Activated T-helper 1 cell treated with Interleukin-2 at 50 U/mL for 16 hours (primary cell): ENCODE results near the gene B9D2.

Source experiments
- DNase-seq: peaks from one replicate; pipeline ENCODE4 v3.0.0-alpha.2; 2020; ENCODE audit warnings: low read depth

The B9D2 gene

DNA sequence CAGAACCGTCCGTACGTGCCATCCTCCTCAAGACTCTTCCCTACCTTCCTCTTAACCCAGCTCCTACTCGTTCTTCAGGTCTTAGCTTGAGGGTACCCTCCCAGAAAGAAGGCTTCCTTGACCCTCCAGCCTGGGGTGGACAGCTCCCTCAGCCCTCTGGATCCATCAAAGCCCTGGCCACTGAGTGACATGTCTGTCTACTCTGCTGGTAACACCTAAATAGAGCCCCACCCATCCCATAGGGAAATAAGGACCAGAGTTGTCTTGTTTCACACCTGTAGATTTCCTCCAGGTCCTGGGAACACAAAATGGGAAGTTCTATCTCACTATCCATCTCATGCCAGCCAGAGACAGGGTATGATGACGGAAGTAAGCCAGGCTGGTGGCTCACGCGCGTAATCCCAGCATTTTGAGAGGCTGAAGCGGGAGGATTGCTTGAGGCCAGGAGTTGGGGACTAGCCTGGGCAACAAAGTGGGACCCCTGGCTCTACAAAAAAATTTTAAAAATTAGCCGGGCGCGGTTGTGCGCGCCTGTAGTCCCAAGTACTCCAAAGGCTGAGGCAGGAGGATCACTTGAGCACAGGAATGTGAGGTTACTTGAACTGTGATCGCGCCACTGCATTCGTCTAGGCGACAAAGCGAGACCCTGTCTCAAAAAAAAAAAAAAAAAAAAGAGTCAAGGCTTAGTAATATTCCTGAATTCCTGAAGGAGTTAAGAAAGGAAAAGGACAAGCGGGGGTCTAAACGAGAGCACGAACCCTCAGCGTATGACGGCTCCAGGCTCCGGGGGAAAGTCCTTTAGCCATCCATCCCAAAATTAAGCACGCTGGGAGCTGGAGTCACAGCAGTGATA, 54.5 kb downstream of the B9D2 start:
- no peak for DNase-seq

DNA sequence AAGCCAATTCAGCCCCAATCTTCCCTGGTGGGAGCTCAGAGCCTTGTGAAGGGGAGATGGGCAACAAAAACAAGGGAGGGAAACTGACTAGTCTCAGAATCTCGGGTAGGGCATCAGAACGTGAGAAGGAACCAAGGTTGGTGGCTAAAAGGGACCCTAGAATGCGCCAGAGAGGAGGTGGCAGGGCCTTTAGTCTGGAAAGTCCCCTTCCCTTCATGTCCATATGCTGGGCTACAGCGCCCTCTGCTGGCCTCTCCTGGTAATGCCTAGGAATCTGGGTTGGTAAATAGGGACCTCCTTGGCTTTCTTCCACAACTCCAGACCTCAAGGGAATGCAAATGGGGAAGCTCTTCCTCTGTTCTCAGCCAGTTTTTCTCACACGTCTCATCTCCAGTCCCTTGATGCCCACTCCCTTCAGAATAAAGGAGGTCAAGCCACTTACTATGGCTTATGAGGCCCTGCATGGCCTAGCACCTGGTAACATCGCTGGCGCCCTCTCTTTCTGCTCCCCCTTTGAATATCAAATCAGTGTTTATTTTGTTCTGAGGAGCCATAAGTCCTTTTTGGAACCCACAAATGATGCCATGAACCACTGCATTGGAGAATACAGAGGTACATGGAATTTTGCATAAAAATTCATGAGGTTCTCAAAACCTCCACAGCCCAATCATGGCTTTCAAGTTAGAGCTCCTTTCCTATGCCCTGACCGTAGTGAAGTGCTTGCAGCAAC, 55.3 kb downstream of the B9D2 start:
- DNase-seq: peak; percentile 85

- no peak for DNase-seq
Measured at GRCh38 chr19:41307954-41308449, 55.9 kb downstream of the B9D2 start.

GRCh38 chr19:41307090-41307875, 56.7 kb downstream of the B9D2 start:
- DNase-seq: no peak

- DNase-seq: no peak
Measured at GRCh38 chr19:41305927-41306793, 57.8 kb downstream of the B9D2 start.

DNA sequence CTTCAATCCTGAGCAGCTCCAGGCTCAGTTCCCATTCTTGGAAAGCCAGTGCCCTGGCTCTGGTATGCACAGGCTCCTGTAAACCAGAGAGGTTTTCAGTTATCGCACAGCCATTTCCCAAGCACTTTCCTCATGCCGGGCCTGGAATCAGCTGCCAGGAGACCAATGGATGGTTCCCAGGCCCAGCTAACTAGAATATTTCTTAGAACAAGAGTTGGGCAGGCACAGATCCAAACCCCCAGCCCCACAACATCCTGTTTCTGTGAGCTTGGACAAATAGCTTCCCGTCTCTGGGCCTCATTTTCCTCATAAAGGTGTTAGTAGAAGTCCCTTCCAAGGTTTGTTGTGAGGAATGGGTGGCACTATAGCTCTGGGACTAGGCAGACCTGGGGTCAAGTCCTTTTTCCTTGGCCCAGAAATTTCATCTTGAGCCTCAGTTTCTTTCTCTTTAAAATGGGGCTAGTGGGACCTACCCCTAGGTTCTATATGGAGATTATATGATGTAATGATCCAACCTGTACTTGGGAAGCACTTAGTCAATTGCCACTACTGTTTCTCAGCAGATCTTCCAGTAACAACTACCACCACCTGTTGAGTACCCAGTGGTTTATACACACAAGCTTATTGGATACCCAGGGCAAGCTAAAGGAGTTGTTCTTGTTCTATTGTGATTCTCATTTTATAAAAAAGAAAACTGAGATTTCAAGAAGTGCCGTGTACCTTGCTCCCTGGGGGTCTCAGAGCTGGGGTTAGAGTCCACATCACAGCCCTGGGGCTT, 59.1 kb downstream of the B9D2 start:
- no peak for DNase-seq
